ENCODE data around the gene CCDC110. TPM values are rescaled to one million over a fixed set of nuclear protein-coding genes. Genes with fewer than 3 reads are reported as not detected.

The CCDC110 gene
- total and polyA plus RNA-seq, 9 of the 15 experiments (the other 6 are each of a cell fraction or from before 2014, with no cell fraction given) = 0.04 to 0.35 (median 0.07) TPM; not detected in 4

- no peak for TF ChIP-seq HMBOX1 (IDR thresholded peaks at IDR 0.05)
- peak; percentile 70 for TF ChIP-seq RB1 (IDR thresholded peaks at IDR 0.05; ENCODE audit: low read depth)
- peak; percentile 85 for TF ChIP-seq E2F1 (CRISPR knock-in tag; IDR thresholded peaks at IDR 0.05)
- TF ChIP-seq ETV5 (CRISPR knock-in tag; IDR thresholded peaks at IDR 0.05; ENCODE audit: low read depth) = no peak; the same call in 1 of the 2 replicates
- TF ChIP-seq CBX1 (IDR thresholded peaks at IDR 0.05; ENCODE audit: low read depth) = peak; percentile 23; the same call in 1 of the 2 replicates
- no peak for TF ChIP-seq IRF9 (tag; IDR thresholded peaks at IDR 0.05)
- TF ChIP-seq HNRNPLL (IDR thresholded peaks at IDR 0.05; ENCODE audit: low read depth, low read length, poor library complexity, severe bottlenecking) = peak; percentile 94
- no peak for TF ChIP-seq GATA2 (CRISPR knock-in tag; IDR thresholded peaks at IDR 0.05)
- 0 out of 2 replicates have a peak, but pooled peaks have one; percentile 67 for TF ChIP-seq ZBTB17 (CRISPR knock-in tag; IDR thresholded peaks at IDR 0.05)
- TF ChIP-seq SIN3B (IDR thresholded peaks at IDR 0.05; ENCODE audit: low read depth) = peak; percentile 28; the same call in 1 of the 2 replicates
- no peak for TF ChIP-seq FOXM1 (IDR thresholded peaks at IDR 0.05; ENCODE audit: low read depth)
- TF ChIP-seq FOXM1 (CRISPR knock-in tag; IDR thresholded peaks at IDR 0.05; ENCODE audit: low read depth) = no peak; the same call in 1 of the 2 replicates
- no peak for TF ChIP-seq HES1 (IDR thresholded peaks at IDR 0.05; ENCODE audit: low read depth)
- no peak for TF ChIP-seq IFI16 (CRISPR knock-in tag; IDR thresholded peaks at IDR 0.05)
- peak; percentile 90 for TF ChIP-seq ATF2 (CRISPR knock-in tag; IDR thresholded peaks at IDR 0.05)
- TF ChIP-seq MTA2 (IDR thresholded peaks at IDR 0.05; ENCODE audit: low read depth) = peak; percentile 57; the same call in 1 of the 2 replicates
- TF ChIP-seq MEF2A (IDR thresholded peaks at IDR 0.05; ENCODE audit: control insufficient read depth, low read depth, low read length) = 0 out of 2 replicates have a peak, but pooled peaks have one; percentile 70
- peak; percentile 76; the same call in 1 of the 2 replicates for TF ChIP-seq GATAD2B (IDR thresholded peaks at IDR 0.05; ENCODE audit: borderline replicate concordance)
- TF ChIP-seq CGGBP1 (CRISPR knock-in tag; IDR thresholded peaks at IDR 0.05) = no peak
These were observed 75.4 kb downstream of the CCDC110 start (continued) for GRCh38 chr4:185395956-185396723.

All from K562 (cell line).